CD4-positive, alpha-beta T cell treated with Interleukin-4 for 1 hour (primary cell): Measurements from ENCODE around the gene ATP2A1.
"Not testable (repeated sequence)": the region's sequence is repeated elsewhere in the genome, so short reads cannot be mapped to it uniquely, and the experiment has no call there.

Experiments used
- DNase-seq, 2 donors: peaks; one replicate each; pipeline ENCODE4 v3.0.0-alpha.2; 2020 to 2022

Gene ATP2A1

GRCh38 chr16:28883221-28883996, 5.1 kb downstream of the ATP2A1 start:
- no peak for DNase-seq

GRCh38 chr16:28884045-28884444, 5.8 kb downstream of the ATP2A1 start:
- no peak for DNase-seq

- no peak for DNase-seq
Measured at GRCh38 chr16:28886945-28887344, 8.7 kb downstream of the ATP2A1 start.

GRCh38 chr16:28890355-28890754, 12.1 kb downstream of the ATP2A1 start:
- DNase-seq: not testable (repeated sequence)

- no peak for DNase-seq
Measured at GRCh38 chr16:28891964-28892890, 13.9 kb downstream of the ATP2A1 start.

DNA sequence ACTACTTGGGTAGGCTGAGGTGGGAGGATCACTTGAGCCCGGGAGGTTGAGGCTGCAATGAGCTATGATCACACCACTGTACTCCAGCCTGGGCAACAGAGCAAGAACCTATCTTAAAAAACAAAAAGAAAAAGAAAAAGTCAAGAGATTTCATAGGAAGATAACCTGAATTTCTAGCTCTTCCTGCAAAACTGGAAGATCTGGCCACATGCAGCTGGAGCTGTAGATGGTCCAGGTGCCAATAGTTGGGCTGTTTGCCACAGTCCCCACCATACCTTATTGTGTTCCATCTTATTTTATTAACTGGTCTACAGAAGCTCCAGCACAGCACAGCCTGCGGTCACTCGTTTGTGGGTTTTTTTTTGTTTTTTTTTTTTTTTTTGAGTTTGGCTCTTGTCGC, 15.0 kb downstream of the ATP2A1 start:
- DNase-seq: no peak

GRCh38 chr16:28895609-28896008, 17.3 kb downstream of the ATP2A1 start:
- no peak for DNase-seq

DNA sequence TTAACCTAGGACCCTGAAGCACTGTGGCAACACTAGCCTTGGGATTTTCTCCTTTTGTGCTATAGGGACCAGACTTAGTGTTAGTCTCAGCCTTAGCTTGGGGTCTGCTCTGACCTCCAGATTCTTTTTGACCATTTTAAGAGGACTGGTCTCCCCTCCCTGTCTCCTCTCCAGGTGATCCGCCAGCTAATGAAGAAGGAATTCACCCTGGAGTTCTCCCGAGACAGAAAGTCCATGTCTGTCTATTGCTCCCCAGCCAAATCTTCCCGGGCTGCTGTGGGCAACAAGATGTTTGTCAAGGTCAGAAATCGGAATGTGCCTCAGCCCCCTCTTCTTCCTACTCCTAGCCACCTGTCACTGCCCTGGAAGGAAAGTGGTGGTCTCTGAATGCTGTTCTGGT, 19.5 kb downstream of the ATP2A1 start:
- no peak for DNase-seq

- DNase-seq: no peak
Measured at GRCh38 chr16:28898266-28898665, 20.0 kb downstream of the ATP2A1 start.

GRCh38 chr16:28898942-28899341, 20.7 kb downstream of the ATP2A1 start:
- no peak for DNase-seq

DNA sequence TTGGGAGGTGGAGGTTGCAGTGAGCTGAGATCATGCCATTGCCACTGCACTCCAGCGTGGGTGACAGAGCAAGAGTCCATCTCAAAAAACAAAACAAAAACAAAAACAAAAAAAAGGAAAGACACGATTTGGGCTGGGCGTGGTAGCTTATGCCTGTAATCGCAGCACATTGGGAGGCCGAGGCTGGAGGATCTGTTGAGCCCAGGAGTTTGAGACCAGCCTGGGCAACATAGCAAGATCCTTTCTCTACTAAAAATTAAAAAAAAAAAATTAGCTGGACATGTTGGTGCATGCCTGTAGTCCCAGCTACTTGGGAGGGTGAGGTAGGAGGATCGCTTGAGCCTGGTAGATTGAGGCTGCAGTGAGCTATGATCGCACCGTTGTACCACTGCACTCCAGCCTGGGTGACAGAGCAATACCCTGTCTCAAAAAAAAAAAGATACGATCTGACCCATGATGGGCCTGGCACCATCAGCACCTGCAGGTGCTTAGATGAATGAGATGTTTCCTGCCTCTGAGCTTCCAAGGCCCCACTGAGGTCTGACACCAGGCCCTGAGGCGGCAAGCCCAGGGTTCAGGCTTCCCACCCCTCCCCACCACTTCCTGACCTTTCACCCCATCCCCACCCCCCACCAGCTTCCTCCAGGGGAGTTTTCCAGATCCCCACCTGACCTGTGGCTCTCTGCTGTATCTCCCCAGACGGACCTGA, 21.7 kb downstream of the ATP2A1 start:
- DNase-seq: no peak

DNA sequence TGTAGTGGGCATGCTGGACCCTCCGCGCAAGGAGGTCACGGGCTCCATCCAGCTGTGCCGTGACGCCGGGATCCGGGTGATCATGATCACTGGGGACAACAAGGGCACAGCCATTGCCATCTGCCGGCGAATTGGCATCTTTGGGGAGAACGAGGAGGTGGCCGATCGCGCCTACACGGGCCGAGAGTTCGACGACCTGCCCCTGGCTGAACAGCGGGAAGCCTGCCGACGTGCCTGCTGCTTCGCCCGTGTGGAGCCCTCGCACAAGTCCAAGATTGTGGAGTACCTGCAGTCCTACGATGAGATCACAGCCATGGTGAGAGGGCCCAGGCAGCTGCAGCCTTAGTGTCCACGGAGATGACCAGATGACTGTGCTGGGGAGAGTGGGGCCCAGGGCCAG, 22.3 kb downstream of the ATP2A1 start:
- no peak for DNase-seq

DNA sequence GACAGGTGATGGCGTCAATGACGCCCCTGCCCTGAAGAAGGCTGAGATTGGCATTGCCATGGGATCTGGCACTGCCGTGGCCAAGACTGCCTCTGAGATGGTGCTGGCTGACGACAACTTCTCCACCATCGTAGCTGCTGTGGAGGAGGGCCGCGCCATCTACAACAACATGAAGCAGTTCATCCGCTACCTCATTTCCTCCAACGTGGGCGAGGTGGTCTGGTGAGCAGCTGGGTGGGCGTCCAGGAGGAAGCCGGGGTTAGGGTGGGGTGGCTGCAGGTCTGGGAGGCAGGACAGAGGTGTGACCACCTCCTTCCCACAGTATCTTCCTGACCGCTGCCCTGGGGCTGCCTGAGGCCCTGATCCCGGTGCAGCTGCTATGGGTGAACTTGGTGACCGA, 23.6 kb downstream of the ATP2A1 start:
- no peak for DNase-seq

DNA sequence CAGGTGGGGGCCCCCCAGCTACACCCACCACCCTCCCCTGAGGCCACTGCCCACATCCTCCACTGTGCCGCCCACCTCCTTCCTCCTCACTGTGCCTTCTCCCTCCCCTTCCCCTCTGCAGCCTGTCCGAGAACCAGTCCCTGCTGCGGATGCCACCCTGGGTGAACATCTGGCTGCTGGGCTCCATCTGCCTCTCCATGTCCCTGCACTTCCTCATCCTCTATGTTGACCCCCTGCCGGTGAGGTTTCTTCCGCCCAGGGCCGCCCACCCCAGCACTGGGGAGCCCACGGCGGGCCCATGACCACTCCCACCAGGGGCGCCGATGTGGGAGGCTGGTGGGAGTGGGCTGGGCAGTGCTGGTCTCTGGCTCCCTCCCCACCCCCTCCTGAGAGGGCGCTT, 24.6 kb downstream of the ATP2A1 start:
- no peak for DNase-seq

DNA sequence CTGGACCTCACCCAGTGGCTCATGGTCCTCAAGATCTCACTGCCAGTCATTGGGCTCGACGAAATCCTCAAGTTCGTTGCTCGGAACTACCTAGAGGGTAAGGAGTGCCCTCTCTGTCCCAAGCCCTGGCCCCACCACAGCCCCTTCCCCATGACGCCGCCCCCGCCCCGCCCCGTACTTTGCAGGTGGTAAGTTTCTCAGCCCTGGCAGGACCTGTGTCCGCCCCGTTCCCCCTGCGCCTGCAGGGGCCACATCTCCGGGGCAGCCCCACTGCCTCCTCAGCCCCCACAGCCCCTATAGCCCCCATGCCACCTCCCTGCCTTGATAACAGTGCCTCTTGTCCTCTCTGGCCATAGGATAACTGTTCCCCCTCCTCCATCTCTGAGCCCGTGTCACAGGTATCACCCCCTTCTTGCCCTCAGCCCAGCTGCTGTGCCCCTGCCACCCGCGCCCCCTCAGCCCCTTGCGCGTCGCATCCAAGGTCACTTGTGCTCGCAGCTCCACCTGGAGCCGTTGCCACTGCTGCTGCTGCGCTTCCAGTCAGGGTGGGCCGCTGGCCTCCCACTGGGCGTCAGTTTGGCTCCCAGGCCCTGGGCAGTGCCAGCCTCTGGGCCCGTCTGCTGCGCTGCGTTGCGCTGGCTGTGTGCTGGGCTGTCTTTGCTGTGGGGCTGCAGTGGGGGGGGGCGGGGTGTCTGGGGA, 25.2 kb downstream of the ATP2A1 start:
- DNase-seq: no peak

DNA sequence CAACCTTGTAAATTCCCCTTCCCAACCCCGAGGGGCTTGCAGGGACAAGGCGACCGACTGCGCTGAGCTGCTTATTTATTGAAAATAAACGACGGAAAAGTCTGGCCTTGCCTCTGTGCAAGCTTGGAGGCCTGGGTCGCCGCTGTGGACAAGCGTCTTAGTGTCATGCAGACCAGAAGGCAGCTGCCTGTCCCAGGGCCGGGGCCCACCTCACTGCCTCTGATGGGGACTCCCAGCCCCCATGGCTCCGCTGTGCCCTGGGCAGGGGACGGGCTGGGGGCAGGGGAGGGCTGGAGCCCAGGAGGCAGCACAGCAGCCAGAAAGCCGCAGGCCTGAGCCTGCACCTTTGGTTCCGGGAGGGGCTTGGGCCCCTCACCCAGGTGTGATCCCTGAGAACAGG, 26.1 kb downstream of the ATP2A1 start:
- no peak for DNase-seq

DNA sequence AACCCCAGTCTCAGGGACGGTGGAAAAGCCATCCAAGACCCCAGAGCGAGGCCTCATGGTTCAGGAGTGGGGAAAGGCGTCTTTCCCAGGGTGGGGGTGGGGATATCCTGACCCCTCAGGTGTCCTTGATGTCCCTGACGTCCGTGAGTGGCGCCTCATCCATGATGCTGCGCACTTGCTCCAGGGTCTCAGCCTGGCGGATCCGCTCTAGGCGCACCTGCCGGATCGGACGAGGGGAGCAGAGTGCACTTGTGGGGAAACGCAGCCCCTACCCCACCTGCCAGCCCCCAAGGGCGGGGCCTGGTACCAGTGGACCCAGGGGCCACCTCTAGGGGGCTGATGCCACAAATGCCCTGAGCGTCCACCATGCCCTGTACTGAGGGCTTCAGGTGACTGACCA, 26.5 kb downstream of the ATP2A1 start:
- no peak for DNase-seq

DNA sequence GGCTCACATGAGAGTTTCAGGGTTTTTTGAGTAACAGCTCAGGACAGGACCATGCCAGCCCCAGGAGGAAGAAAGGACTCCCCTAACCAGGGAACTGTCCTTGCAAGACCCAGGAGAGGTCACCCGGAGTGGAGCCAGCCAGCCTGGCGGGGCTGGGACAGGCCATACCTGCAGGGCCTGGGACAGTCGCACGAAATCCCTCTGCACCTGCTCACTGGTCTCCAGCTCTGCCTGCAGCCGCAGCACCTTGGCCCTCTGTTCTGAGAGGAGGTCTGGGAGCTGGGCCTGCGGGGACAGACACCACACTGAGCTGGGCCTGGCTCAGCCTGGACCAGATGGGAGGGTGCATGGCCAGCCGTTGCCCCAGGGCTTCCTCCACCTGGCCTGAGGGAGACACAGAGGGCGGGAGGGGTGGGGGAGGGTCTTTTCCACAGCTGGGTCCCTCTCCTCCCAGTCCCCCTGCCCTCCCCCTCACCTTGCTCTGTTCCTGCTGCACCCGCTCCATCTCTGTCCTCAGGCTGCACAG, 27.0 kb downstream of the ATP2A1 start:
- no peak for DNase-seq

DNA sequence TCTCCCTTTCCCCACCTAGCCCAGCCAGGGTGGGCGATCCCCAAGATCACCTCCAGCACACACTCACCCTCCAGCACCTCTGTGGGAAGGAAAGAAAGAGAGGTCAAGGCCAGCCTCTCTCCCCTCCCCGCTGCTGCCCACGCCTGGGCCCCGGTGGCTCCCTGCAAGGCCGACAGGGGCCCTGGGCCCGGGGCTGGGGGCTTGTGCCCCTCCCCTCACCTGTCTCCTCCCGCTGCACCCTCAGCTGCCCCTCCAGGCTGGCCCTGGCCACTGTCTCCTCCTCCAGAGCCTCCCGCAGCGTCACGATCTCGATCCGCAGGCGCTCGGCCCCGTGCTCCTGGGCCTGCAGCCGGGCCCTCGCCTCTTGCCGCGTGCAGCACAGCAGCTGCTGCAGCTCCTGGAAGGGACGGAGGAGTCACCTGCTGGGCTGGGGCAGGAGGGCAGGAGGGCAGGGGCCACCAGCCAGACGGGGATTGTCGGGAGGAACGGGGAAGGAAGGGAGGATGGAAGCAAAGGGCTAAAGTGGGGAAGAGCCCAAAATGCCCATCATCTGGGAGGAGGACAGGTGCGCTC, 27.6 kb downstream of the ATP2A1 start:
- no peak for DNase-seq

- no peak for DNase-seq
Measured at GRCh38 chr16:28910086-28911031, 32.1 kb downstream of the ATP2A1 start.

GRCh38 chr16:28912558-28912957, 34.3 kb downstream of the ATP2A1 start:
- DNase-seq: no peak
